Measurements from ENCODE around the gene CBLB.

DNA sequence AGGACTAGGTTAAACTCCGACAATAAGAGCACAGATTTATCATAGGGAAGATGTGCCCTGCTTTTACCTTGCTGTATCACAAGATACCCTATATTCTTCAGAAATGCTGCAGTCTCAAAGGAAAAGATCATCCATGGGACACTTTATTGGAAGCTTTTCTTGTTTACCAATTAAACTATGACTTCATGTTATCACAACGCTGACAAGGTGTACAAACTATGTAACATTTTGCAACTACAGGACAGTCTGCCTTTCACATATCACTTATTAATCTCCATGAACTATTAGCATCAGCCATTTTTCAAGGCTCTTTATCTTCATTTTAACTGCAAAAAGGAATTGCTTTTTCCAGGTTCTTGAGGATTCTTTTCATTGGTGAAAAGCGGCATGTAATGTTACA is 34.0 kb downstream of the CBLB start:
- TF ChIP-seq, protein P1, sequence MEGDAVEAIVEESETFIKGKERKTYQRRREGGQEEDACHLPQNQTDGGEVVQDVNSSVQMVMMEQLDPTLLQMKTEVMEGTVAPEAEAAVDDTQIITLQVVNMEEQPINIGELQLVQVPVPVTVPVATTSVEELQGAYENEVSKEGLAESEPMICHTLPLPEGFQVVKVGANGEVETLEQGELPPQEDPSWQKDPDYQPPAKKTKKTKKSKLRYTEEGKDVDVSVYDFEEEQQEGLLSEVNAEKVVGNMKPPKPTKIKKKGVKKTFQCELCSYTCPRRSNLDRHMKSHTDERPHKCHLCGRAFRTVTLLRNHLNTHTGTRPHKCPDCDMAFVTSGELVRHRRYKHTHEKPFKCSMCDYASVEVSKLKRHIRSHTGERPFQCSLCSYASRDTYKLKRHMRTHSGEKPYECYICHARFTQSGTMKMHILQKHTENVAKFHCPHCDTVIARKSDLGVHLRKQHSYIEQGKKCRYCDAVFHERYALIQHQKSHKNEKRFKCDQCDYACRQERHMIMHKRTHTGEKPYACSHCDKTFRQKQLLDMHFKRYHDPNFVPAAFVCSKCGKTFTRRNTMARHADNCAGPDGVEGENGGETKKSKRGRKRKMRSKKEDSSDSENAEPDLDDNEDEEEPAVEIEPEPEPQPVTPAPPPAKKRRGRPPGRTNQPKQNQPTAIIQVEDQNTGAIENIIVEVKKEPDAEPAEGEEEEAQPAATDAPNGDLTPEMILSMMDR (conservative IDR thresholded peaks at IDR 0.05; ENCODE audit: low read length): no peak
- TF ChIP-seq EZH2phosphoT487 (IDR thresholded peaks at IDR 0.05; ENCODE audit: borderline replicate concordance): no peak
